MCF 10A (cell line): ENCODE results near the gene CACNB2. TPM values are rescaled to one million over a fixed set of nuclear protein-coding genes. Genes with fewer than 3 reads are reported as not detected.
"Not testable (repeated sequence)": the region's sequence is repeated elsewhere in the genome, so short reads cannot be mapped to it uniquely, and the experiment has no call there.

Experiments used
- BruUV-seq: library from RNA; stranded (reverse); fragments of 400-500 nt; replicated peaks from 2 replicates; lab custom pipeline; 2021; lab: Mats Ljungman, UMichigan
- CTCF ChIA-PET: fragments of 300-600 bp; sonication (Branson Sonifier 250); formaldehyde crosslinking; extraction: SDS; loops from one replicate; lab custom pipeline; 2021; ENCODE audit warnings: antibody characterized with exemption, inconsistent platforms; lab: Yijun Ruan, JAX
- POLR2A ChIA-PET: fragments of 300-600, 350-650 bp; sonication (Branson Sonifier 250); formaldehyde crosslinking; extraction: SDS; loops from one replicate; lab custom pipeline; 2020; ENCODE audit warnings: antibody characterized with exemption, inconsistent platforms; lab: Yijun Ruan, JAX
- DNase-seq: peaks from one replicate; pipeline ENCODE4 v3.0.0-alpha.2; 2018; ENCODE audit not compliant: unreplicated experiment
- H3K27ac Mint-ChIP-seq: one replicate; pipeline ENCODE4 v1.8.0; 2022; ENCODE audit warnings: mild to moderate bottlenecking, low read depth, mixed read lengths; ENCODE audit not compliant: unreplicated experiment
- H3K27me3 Mint-ChIP-seq: one replicate; pipeline ENCODE4 v1.8.0; 2022; ENCODE audit warnings: mixed read lengths; ENCODE audit not compliant: insufficient read depth, unreplicated experiment
- H3K36me3 Mint-ChIP-seq: one replicate; pipeline ENCODE4 v1.8.0; 2022; ENCODE audit warnings: mild to moderate bottlenecking, moderate library complexity, mixed read lengths; ENCODE audit not compliant: insufficient read depth, unreplicated experiment
- H3K4me1 Mint-ChIP-seq: one replicate; pipeline ENCODE4 v1.8.0; 2022; ENCODE audit warnings: mixed read lengths; ENCODE audit not compliant: insufficient read depth, unreplicated experiment
- H3K4me3 Mint-ChIP-seq: one replicate; pipeline ENCODE4 v1.8.0; 2022; ENCODE audit warnings: mild to moderate bottlenecking, moderate library complexity, mixed read lengths; ENCODE audit not compliant: unreplicated experiment
- H3K9me3 Mint-ChIP-seq: one replicate; pipeline ENCODE4 v1.8.0; 2022; ENCODE audit warnings: mixed read lengths; ENCODE audit not compliant: unreplicated experiment
- CTCF ChIP-seq: fragments of 200-600 bp; IDR thresholded peaks from one replicate; pipeline ENCODE4 v1.8.0; 2022; ENCODE audit warnings: antibody characterized with exemption, mild to moderate bottlenecking; ENCODE audit not compliant: unreplicated experiment
- intact Hi-C: fragments of 100-400 bp; cut with micrococcal nuclease; formaldehyde crosslinking; loops from 2 replicates; pipeline ENCODE4 v1.14.1; 2022
- total RNA-seq: library from RNA; stranded (reverse); gene quantifications from 2 replicates; pipeline ENCODE4 v1.2.3, GENCODE V29; 2022

CACNB2 gene
- total RNA-seq, 1 experiment from 2014 or later: 3.3 TPM

- H3K27me3 Mint-ChIP-seq: no peaks in the 10 kb centered on the region
- peaks cover 5% of the 10 kb centered on the region for H3K4me1 Mint-ChIP-seq
- CTCF ChIA-PET: interaction anchor here (0.8 to 3.0 kb wide), 2 partner anchors 9 to 11 kb away, joined by 3 to 19 read pairs; no protein-coding TSS in a partner anchor
- no TSS peak for BruUV-seq
- H3K36me3 Mint-ChIP-seq: no peaks in the 10 kb centered on the region
- TF ChIP-seq CTCF: no peak
- POLR2A ChIA-PET: interaction anchor here (0.6 kb wide), 1 partner anchor 12 kb away, joined by 4 read pairs; no protein-coding TSS in a partner anchor
- intact Hi-C loops: no loop called here
- H3K4me3 Mint-ChIP-seq: no peak overlapping the region
- DNase-seq: no peak
- no peaks in the 10 kb centered on the region for H3K9me3 Mint-ChIP-seq
- no peak overlapping the region for H3K27ac Mint-ChIP-seq
Measured at GRCh38 chr10:18205098-18205834, 65.0 kb downstream of the CACNB2 start.

DNA sequence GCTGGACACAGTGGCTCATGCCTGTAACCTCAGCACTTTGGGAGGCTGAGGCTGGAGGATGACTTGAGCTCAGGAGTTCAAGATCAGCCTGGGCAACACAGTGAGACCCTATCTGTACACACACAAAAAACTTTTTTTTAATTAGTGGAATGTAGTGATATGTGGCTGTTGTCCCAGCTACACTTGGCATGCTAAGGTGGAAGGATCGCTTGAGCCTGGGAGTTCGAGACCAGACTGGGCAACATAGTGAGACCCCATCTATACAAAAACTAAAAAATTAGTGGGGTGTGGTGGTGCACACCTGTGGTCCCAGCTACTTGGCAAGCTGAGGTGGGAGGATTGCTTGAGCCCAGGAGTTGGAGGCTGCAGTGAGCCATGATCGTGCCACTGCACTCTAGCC, 68.0 kb downstream of the CACNB2 start:
- H3K36me3 Mint-ChIP-seq, H3K4me3 Mint-ChIP-seq, DNase-seq, H3K9me3 Mint-ChIP-seq, intact Hi-C loops, BruUV-seq, H3K27me3 Mint-ChIP-seq, H3K4me1 Mint-ChIP-seq, H3K27ac Mint-ChIP-seq: not testable (repeated sequence)
- CTCF ChIA-PET: interaction anchor here (0.9 to 5.6 kb wide), 5 partner anchors 8 to 832 kb away, joined by 3 to 38 read pairs (median 5); no protein-coding TSS in a partner anchor
- POLR2A ChIA-PET: interaction anchor here (0.7 kb wide), 1 partner anchor 44 kb away, joined by 3 read pairs; no protein-coding TSS in a partner anchor

- POLR2A ChIA-PET: interaction anchor here (1.5 kb wide), 1 partner anchor 52 kb away, joined by 7 read pairs; no protein-coding TSS in a partner anchor
- intact Hi-C loops: no loop called here
- no peaks in the 10 kb centered on the region for H3K4me1 Mint-ChIP-seq
- H3K9me3 Mint-ChIP-seq: no peaks in the 10 kb centered on the region
- H3K36me3 Mint-ChIP-seq: no peaks in the 10 kb centered on the region
- no peaks in the 10 kb centered on the region for H3K27me3 Mint-ChIP-seq
- no TSS peak for BruUV-seq
- TF ChIP-seq CTCF: no peak
- no peak overlapping the region for H3K4me3 Mint-ChIP-seq
- CTCF ChIA-PET: interaction anchor here (0.6 to 5.6 kb wide), 4 partner anchors 92 to 627 kb away, joined by 3 to 38 read pairs (median 4); no protein-coding TSS in a partner anchor
- H3K27ac Mint-ChIP-seq: no peak overlapping the region
- DNase-seq: no peak
Measured at GRCh38 chr10:18209241-18209640, 69.0 kb downstream of the CACNB2 start.

DNA sequence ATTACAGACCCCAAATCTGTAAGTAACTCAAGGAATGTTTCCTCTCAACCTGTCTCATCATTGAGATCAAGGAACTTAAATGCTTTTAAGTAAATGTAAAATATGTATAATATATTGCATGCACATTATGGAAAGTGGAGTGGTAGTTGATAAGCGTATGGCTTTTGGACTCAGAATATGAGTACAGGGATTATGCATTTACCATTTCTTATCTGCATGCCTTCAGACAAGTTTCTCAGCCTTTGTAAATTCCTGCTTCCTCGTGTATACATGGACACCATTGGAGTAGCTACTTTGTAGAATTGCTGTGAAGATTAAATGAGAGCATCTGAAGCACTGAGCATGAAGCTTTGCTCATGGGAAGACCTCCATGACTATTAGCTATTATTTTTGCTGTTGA, 70.5 kb downstream of the CACNB2 start:
- intact Hi-C loops: no loop called here

More for the DNA sequence above, 70.5 kb downstream of the CACNB2 start:
- no peak overlapping the region for H3K27ac Mint-ChIP-seq
- no peak for DNase-seq
- TF ChIP-seq CTCF: no peak
- H3K4me1 Mint-ChIP-seq: no peaks in the 10 kb centered on the region
- no peaks in the 10 kb centered on the region for H3K36me3 Mint-ChIP-seq
- ChIA-PET POLR2A (interaction anchor here (0.6 to 1.0 kb wide), 3 partner anchors 9 to 16 kb away, joined by 3 to 4 read pairs (median 3); no protein-coding TSS in a partner anchor), CTCF (interaction anchor here (0.6 to 5.6 kb wide), 4 partner anchors 72 to 602 kb away, joined by 3 to 38 read pairs (median 3); no protein-coding TSS in a partner anchor)
- no peak overlapping the region for H3K4me3 Mint-ChIP-seq
- no TSS peak for BruUV-seq
- no peaks in the 10 kb centered on the region for H3K27me3 Mint-ChIP-seq
- no peaks in the 10 kb centered on the region for H3K9me3 Mint-ChIP-seq
